CD1c-positive myeloid dendritic cell (primary cell): ENCODE measurements around the gene EPS8L3.

Experiments
- DNase-seq: peaks from one replicate; pipeline ENCODE4 v3.0.0-alpha.2; 2016; ENCODE audit errors: extremely low spot score

EPS8L3 gene

DNA sequence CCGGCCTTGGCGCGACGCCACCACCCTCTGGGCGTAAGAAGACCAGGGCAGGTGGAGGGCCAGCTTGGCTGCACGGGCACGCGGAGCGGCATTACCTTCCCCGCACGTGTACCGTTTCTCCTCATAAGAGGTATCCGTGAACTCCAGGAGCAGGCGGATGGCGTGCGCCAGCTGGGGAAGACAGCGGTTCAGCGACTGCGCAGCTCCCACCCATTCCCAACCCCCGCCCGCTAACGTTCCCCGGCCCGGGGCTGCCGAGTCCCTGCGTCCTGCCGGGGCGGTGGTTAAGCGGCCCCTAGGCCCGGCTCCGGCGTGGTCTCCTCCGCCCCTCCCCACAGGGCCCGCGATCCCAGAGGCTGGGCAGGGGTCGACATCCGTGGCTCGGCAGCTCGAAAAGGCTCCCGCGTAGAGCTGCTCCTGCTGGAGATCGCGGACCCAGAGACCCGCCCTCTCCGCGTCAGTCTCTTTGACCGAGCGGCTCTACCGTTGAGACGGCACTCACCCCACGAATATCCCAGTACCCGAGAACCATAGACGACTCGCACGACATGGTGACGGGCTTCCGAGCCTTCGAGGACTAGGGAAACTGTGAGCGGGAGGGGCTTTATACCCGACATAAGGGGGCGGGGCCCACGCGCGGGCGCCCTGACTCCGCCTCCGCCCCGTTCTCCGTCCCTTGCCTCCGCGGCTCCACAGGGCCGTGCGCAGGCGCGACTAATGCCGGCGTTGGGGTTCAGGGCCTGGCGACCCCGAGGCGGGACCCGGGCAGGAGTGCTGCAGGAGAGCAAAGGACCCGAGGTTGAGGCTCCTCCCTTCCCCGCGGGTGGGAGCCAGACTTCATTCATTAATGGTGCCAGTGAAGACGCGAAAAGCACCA, 23.7 kb downstream of the EPS8L3 start:
- DNase-seq = peak; percentile 83

DNA sequence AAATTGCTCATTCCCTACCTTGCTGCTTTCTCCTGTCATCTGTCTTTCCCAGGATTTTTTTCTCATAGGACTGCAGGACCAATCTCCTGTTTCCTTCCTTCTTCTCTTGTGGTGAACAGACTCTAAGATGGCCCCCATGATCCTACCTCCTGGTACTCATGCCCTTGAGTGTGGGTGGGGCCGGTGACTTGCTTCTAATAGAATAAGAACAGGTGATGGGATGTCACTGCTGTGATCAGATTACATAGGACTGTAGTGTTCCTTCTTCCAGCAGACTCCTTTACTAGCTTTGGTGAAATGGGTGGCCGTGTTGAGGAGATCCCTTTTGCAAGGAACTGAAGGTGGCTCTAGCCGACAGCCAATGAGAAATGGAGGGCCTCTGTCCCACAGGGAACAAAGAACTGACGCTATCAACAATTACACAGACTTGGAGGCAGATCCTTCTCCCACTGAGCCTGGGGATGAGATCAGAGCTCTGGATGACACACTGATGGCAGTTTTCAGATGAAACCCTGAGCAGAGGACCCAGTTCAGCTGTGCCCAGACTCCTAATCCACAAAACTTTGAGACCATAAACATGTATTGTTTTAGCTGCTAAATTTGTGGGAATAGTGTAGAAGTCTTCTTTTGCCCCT, 30.4 kb downstream of the EPS8L3 start:
- no peak for DNase-seq

DNA sequence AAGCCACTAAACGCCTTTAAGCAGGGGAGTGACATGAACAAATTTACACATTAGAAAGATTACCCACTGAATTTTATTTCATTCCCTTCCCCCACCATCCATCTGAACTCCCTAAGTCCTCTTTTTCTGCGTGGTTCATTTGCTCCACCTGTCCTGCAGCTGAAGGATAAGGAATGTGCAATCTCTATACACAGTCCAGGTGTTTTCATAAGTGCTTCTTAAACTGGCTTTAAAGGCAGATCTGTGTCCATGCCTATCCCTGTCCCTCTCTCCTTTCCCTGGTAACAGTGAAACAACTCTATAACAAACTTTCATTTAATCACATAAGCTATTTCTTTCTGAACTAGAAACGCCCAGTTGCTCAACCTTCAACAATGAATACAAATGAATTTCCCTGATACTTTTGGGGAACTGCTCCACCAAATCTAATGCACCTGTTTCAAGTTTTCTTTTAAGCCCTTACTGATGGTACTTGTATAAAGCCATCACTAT, 31.3 kb downstream of the EPS8L3 start:
- DNase-seq = no peak

DNA sequence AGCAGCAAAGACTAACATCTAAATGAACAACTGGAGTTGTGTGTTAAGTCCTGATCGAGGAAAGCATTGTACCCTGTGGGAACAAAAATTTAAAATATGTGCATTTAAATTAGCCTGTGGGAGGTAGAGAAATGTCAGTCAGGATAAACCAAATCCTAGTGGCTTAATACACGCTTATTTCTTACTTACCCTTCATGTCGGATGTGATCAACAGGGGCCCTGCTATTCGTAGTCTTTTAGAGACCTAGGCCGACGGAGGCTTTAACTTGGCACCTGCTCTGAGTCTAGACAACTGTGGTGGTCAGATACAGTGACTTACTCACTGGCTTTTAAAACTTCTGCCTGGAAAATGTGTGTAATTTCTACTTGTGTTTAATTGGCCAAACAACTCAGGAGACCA, 33.1 kb downstream of the EPS8L3 start:
- no peak for DNase-seq

DNA sequence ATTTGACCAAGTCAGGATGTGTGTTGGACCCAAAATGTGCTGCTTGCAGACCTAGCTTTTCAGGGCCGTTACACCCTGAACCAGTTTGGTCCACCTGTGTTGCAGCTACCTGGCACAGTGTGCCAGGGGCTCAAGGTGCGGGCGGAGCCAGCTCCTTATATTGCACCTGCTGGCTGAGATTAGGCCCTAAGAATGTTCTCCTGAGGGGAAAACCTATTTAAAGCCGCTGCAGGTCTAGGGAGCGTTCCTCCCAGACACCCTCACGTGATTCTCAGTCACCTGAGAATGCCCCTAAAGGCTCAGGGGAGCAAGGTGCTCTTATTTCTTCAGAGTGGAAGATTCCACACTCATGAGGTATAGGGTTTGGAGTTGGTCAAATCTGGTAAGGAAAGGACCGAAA, 34.9 kb downstream of the EPS8L3 start:
- DNase-seq = no peak

DNA sequence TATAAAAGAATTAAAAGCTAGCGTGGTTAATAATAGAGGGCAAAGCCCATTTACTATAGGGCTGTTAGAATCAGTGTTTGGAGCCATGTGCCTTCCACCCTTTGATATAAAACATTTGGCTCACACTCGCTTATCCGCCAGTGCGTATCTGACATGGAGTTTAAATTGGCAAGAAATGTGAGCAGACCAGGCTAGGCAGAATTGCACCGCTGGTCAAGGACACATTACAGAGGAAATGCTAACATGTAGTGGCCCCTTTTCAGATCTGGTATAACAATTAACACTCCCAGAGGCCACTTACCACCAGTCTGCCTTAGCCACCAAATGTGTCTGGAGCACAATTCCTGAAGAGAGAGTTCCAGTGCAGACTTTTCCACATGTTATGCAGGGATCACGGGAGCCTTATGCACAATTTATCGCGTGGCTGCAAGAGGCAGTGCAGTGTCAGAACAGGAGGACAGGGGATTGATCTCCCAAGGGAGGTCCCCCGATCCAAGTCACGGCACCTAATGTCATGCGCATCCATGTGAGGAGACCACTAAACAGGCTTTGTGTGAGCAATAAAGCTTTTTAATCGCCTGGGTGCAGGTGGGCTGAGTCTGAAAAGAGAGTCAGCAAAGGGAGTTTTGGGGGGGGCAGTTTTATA, 36.9 kb downstream of the EPS8L3 start:
- no peak for DNase-seq

DNA sequence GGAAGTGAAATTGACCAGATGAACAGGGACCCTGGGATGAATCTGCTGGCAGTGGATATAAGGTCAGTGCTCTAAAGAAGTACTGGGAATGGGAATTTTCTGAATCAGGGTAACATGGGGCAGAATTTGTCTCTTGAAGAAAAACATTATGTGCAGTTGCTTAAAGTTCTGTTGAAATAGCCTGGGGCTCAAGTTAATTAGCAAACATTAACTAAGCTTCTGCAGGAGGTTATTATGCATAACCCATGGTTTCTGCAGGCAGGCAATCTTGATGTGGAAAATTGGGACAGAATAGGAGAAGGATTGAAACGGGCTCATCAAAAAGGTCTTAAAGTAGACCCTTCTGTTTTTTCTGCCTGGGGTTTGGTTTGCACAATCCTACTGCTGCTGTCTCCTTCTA, 37.7 kb downstream of the EPS8L3 start:
- DNase-seq = no peak

DNA sequence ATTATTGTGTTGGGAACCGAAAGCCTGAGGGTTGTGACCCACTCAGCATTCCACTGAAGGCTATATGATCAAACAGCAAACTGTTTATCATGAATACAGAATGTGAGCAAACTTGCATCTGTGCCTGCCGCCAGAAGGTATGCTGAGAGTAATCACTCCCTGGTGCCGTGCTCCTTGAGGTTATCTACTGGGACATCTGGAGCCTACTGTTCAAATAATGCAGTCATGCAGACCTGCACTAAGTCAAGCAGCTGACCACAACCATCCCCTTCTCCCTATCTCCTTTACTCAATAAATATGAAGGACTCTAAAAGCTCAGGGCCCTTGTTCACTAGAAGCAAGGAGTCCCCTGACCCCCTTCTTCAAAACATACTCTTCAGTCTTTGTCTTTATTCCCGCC, 38.2 kb downstream of the EPS8L3 start:
- DNase-seq = no peak

DNA sequence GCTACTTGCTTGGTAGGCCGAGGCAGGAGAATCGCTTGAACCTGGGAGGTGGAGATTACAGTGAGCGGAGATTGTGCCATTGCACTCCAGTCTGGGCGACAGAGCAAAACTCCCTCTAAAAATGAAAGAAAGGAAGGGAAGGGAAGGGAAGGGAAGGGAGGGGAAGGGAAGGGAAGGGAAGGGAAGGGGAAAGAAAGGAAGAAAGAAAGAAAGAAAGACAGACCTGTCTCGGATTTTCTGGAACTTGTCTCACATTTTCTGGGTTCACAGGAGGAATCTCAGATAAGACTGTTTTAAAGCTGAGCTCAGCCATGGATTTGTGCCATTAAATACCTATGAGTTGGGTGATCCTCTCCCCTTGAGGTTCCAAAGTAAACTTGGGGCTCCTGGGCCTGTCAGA, 38.8 kb downstream of the EPS8L3 start:
- no peak for DNase-seq

DNA sequence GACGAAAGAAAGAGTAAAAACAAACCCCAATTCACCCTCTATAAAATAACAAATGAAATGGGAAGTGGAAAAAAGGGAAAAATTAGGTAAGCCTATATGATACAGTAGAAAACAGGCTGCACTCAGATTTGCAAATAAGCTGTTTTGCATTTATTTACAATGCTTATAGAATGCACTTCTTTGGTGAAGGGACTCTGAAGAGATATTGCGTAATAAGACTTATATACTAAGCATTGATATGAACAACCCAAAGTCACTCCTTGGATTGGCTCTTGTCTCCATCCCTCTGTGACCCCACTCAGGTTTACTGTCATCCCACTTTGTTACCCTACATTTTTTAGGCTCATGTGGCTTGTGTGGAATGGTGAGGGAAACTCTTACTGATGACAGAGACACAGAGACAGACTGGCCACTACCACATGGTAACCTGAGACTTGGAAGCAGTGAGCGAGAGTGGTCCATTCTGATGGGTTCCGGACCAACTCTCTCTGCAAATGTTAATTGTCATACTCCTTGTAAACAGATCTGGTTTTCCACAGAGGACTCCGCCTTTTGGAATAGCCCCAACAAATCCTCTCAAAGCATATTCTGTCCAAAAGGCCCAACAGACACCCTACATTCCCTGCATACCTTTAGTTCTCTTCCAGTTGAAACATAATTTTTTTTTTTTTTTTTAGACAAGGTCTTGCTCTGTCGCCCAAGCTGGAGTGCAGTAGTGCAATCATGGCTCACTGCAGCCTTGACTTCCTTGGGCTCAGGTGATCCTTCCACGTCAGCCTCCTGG, 40.6 kb downstream of the EPS8L3 start:
- DNase-seq = no peak

DNA sequence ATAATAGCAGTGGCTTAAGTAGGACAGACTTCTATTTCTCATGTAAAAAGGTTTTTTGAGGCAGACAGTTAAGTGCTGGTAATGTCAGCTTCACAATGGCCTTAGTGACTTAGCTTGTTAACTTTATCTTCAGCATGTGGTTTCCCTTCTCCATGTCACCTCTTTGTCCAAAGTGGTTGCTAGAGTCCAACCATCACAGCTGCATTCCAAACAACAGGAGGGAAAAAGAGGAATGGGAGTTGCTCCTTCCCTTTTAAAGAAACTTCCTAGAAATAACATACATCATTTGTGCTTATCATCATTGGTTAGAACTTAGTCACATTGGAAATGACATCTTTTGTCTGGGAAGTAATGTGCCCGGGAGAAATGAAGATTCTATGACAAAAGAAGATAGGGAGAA, 41.8 kb downstream of the EPS8L3 start:
- no peak for DNase-seq

DNA sequence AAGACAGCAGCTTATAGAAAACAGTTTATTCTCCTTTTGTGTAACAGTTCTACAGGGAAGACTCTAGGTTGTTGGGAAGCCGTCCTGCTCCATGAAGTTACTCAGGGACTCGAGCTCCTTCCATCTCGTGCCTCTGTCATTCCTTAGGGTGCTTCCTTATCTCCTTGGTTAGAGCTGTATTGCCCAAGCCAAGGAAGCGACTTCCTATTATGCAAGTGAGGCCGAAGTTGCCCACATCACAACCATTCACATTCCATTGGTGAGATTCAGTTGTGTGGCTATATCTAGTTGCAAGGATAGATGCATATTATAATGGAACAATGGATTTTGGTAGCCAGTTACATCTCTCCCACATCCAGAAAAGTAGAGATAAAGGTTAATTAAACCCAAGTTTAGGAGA, 42.7 kb downstream of the EPS8L3 start:
- DNase-seq = no peak

DNA sequence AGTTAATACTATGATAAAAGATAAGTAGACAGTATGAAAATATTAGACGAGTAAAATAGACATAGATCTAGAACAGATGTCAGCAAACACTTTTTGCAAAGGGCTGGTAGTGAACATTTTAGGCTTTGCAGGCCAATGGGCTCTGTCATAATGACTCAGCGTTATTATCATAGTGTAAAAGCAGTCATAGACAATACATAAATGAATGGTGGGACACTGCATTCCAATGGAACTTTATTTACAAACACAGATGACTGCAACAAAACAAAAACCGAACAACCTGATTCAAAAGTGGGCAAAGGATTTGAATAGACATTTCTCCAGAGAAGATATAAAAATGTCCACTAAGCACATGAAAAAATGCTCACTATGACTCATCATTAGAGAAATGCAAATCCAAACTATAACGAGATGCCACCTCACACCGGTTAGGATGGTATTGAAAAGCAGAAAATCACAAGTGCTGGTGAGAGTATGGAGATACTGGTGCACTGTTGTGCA, 44.3 kb downstream of the EPS8L3 start:
- no peak for DNase-seq

DNA sequence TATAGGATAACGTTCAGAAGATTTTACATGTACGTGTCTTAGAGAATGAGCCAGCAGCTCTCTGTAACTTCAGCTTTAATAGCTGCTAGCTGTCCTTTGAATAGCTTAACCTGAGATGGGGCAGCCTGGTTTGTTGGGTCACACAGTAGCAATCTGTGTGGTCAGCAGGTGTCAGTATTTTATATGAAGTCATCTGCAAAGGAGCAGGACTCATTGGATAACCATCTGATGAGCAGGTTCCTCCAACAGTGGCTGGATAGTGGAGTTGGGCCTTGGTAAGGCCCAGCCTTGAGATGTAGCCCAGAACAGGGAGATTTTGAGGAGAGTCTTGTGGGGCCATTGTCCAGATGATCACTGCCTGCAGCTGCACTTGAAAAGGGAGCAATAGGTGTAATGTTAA, 45.2 kb downstream of the EPS8L3 start:
- DNase-seq = no peak

DNA sequence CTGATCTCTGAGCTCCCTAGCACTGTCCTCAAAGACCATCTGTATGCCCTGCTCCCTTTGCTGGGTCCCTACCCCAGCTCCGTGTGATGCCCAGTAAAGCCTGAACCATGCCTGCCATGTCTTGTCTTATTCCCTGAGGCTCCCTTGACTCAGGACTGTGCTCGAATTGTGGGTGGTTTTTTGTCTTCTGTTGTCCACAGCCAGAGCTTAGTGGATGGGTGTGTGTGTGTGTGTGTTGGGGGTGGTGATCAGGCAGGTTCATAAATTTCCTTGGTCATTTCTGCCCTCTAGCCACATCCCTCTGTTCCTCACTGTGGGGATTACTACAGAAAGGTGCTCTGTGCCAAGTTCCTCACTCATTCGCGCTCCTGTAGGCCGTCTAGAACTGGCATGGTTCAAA, 46.0 kb downstream of the EPS8L3 start:
- no peak for DNase-seq

DNA sequence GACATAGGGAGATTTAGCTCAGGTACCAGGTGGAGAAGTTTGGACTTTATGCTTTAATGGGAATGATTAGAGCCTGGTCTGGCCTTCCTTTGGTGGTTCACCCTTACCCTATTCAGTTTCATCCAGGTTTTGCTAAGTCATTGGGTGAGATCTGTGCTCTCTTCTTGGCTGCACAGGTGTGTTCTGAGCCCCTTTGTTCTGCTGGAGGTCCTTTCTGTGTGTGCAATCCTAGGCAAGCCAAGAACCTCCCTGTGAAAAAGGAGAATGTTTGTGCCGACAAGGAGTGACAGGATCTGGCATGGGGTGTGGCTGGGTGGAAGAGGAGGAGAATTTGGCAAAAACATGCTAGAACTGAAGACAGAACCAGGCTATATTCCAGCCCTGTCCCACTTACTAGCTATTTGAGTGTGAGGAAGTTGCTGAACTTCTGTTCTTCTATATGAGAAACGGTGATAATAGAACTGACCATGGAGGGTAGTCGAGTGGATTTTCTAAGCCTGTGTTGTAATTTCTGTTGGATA, 47.1 kb downstream of the EPS8L3 start:
- no peak for DNase-seq

DNA sequence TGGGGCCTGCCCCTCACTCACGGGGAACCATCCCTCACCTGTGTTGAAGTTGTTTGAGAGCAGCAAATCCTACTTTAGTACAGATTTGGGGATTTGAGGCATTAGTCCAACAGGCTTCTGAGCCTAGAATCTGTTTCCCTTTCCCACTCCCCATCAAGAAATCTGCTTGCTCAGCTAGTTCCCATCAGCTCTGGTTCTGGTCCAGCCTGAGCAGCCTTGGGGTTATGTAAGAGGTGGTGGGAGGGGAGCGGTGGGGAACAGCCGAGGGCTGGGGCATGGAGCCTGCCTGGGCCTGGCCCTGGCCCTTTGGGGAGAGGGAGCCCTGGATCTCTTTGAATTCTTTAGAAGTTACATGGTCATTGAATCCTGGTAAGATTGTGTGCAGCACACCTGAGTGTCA, 47.6 kb downstream of the EPS8L3 start:
- DNase-seq = no peak

DNA sequence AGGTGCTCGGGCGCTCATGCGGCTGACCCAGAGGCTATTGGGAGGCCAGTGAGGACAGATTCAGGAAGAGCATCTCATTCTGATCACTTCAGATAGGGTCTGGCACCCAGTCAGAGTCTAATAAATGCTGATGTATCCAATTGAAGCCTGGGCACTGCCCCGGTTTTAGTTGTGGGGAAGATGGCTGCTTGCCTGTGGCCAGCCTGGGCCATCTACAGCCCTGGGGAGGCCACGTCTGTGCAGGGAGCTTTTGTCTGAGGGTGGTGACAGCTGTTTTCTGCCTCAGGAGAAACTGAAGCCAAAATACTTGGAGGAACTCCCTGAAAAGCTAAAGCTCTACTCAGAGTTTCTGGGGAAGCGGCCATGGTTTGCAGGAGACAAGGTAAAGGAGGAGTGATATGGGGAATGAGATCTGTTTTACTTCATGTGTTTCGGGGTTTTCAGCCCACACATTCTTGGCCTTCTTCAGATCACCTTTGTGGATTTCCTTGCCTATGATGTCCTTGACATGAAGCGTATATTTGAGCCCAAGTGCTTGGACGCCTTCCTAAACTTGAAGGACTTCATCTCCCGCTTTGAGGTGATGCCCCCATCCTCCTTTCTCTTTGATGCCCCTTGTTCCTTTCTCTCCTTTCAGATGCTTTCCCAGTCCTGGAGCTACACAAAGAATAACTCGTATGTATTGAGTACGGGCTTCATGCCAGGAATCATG, 48.9 kb downstream of the EPS8L3 start:
- DNase-seq = no peak

DNA sequence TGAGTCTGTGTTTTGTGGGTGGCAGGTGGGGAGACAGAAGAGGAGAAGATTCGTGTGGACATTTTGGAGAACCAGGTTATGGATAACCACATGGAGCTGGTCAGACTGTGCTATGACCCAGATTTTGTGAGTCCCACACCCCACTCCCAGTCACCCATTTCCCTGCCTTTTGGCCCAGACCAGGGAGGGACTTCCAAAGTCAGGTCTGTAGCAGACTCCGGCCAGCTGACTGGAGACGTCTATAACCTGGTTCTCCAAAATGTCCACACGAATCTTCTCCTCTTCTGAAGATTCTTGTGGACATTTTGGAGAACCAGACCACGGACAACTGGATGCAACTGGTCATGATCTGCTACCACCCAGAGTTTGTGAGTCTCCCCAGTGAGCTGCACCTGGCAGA, 50.1 kb downstream of the EPS8L3 start:
- no peak for DNase-seq

DNA sequence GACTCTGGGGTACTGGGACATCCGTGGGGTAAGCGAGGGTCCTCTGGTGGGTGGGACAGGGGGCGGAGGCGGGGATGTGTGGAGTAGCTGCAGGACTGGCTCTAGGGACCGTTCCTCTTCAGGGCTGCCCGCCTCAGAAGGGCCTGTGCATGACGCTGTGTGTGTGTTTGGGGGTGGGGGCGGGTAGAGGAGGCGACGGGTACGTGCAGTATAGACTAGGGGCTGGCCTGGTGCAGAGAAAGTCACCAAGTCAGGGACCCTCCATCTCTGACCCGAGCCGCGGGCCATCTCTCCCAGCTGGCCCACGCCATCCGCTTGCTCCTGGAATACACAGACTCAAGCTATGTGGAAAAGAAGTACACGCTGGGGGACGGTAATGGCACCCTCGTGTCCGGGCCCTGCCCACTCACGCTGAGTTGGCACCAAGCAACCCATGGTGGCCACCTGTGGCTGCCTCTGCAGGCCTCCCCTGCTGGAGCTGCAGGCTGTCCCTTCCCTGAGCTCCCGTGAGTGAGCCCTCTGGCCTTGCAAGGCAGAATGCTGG, 51.3 kb downstream of the EPS8L3 start:
- DNase-seq = no peak
